ENCODE measurements around the gene HMGCR. TPM values are rescaled to one million over a fixed set of nuclear protein-coding genes. Genes with fewer than 3 reads are reported as not detected.

HMGCR gene
- total RNA-seq, 2 donors from 2014 or later = 118 to 319 TPM

DNA sequence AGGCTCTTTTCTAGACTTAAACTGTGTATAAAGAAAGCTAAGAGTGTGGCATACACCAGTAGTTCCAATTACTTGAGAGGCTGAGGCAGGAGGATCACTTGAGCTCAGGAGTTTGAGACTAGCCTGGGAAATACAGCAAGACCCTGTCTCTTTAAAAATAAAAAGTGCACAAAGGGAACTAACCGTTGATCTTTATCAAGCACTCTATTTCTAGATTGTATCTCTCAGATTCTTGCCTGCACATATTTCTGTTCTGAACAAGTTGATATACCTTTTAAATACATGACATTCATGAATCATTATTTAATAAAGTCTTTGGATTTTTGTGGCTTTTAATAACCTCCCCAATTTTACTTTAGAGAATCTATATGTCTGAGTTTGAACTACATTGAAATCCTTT, 47.2 kb downstream of the HMGCR start:
- intact Hi-C loops (cut with DNase I) = no loop called here
- H3K36me3 ChIP-seq = peaks cover 4% of the 10 kb centered on the region
- TF ChIP-seq, protein P1, sequence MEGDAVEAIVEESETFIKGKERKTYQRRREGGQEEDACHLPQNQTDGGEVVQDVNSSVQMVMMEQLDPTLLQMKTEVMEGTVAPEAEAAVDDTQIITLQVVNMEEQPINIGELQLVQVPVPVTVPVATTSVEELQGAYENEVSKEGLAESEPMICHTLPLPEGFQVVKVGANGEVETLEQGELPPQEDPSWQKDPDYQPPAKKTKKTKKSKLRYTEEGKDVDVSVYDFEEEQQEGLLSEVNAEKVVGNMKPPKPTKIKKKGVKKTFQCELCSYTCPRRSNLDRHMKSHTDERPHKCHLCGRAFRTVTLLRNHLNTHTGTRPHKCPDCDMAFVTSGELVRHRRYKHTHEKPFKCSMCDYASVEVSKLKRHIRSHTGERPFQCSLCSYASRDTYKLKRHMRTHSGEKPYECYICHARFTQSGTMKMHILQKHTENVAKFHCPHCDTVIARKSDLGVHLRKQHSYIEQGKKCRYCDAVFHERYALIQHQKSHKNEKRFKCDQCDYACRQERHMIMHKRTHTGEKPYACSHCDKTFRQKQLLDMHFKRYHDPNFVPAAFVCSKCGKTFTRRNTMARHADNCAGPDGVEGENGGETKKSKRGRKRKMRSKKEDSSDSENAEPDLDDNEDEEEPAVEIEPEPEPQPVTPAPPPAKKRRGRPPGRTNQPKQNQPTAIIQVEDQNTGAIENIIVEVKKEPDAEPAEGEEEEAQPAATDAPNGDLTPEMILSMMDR (IDR thresholded peaks at IDR 0.05) = no peak

DNA sequence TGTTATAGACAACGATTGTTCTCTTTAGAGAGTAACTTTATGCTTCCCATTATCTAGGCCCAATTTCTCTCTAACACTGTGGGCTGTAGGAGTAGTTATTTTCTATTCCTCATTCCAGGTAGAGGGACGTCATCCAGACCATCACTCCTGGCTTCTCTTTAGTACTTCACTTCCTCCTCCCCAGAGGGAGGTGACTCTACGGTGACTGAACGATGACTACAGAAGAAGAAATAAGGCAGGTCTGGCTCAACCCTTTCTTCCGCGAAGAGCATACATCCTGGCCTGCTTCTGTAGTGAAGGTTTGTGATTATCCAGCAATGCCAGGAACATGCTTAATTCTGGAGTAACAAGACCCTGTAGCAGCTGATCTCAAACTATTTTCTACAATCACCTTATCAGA, 50.8 kb downstream of the HMGCR start:
- Histone ChIP-seq H3K4me1 (no peaks in the 10 kb centered on the region), H3K4me3 (no peak overlapping the region), H3K27me3 (no peaks in the 10 kb centered on the region), H3K9me3 (no peaks in the 10 kb centered on the region), H3K36me3 (no peaks in the 10 kb centered on the region), H3K9ac (ENCODE audit: low read depth in 2 of 2, low read length in 2 of 2) (no peak overlapping the region), H3K27ac (no peak overlapping the region)
- TF ChIP-seq, protein P1 (IDR thresholded peaks at IDR 0.05) = no peak
- DNase-seq = no peak
- intact Hi-C loops (cut with DNase I) = no loop called here

More for the DNA sequence above, 47.2 kb downstream of the HMGCR start:
- Histone ChIP-seq H3K9me3 (no peaks in the 10 kb centered on the region), H3K4me3 (no peak overlapping the region), H3K27ac (no peak overlapping the region), H3K4me1 (no peaks in the 10 kb centered on the region), H3K9ac (ENCODE audit: low read depth in 2 of 2, low read length in 2 of 2) (no peak overlapping the region), H3K27me3 (no peaks in the 10 kb centered on the region)
- no peak for DNase-seq

DNA sequence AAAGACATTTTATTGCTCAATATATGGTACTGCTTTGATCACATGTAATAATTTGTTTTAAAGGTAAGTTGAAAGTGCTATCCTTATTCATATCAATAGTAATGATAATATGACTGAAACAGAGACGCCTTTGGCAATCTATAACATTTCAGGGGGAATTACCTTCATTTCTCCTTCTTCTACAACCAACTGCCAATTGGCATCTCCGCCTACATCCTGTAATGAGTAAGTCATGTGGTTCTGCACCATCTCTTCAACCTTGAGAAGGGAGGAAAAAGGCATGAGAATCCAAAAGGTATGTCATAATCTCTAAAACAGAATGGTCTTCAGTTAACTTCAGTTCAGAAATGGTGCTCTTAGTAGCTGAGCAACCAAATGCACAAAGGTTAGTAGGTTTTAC, 52.4 kb downstream of the HMGCR start:
- Histone ChIP-seq H3K4me1 (no peaks in the 10 kb centered on the region), H3K27me3 (no peaks in the 10 kb centered on the region), H3K36me3 (no peaks in the 10 kb centered on the region), H3K9me3 (no peaks in the 10 kb centered on the region), H3K4me3 (no peak overlapping the region), H3K9ac (ENCODE audit: low read depth in 2 of 2, low read length in 2 of 2) (no peak overlapping the region), H3K27ac (no peak overlapping the region)
- intact Hi-C loops (cut with DNase I) = no loop called here
- no peak for DNase-seq
- TF ChIP-seq, protein P1 (IDR thresholded peaks at IDR 0.05) = no peak

DNA sequence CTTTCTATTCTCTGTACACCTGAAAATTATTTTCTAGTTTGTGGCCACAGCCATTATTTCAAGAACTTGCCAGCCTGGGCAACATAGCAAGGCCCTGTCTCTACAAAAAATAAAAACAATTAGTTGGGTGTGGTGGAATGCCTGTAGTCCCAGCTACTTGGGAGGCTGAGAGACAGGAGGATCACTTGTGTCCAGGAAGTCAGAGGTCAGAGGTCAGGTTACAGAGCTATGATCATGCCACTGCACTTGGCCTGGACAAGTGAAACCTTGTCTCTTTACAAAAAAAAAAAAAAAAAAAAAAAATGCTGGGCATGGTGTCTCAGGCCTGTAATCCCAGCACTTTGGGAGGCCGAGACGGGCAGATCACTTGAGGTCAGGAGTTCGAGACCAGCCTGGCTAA, 58.3 kb downstream of the HMGCR start:
- H3K9ac ChIP-seq (ENCODE audit: low read depth in 2 of 2, low read length in 2 of 2) = no peak overlapping the region
- no peaks in the 10 kb centered on the region for H3K36me3 ChIP-seq
- H3K4me1 ChIP-seq = no peaks in the 10 kb centered on the region
- H3K4me3 ChIP-seq = no peak overlapping the region
- H3K9me3 ChIP-seq = no peaks in the 10 kb centered on the region
- TF ChIP-seq, protein P1 (IDR thresholded peaks at IDR 0.05) = no peak
- no peaks in the 10 kb centered on the region for H3K27me3 ChIP-seq
- DNase-seq = no peak
- intact Hi-C loops (cut with DNase I) = no loop called here
- no peak overlapping the region for H3K27ac ChIP-seq

DNA sequence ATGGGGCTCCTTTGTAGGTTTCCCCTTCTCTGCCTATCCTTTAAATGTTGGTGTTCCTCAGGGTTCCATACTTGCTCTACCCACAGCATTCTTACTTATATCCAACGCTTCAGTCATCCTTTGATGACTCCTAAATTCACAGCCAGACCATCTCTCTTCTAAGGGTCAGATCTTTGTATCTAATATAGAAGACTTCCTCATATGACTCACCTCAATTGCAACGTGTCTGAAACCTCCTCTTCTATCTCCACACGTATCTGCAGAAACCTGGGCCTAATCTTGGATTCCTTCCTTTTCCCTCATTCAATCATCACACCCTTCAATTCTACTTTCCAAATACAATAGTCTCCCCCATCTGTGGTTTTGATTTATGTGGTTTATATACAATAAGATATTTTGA, 68.3 kb downstream of the HMGCR start:
- intact Hi-C loops (cut with DNase I) = no loop called here
- H3K27ac ChIP-seq = no peak overlapping the region
- DNase-seq = no peak
- H3K27me3 ChIP-seq = no peaks in the 10 kb centered on the region
- no peaks in the 10 kb centered on the region for H3K4me1 ChIP-seq
- TF ChIP-seq, protein P1 (IDR thresholded peaks at IDR 0.05) = no peak
- H3K9ac ChIP-seq (ENCODE audit: low read depth in 2 of 2, low read length in 2 of 2) = no peak overlapping the region
- no peaks in the 10 kb centered on the region for H3K9me3 ChIP-seq
- H3K4me3 ChIP-seq = no peak overlapping the region
- no peaks in the 10 kb centered on the region for H3K36me3 ChIP-seq

Other genes with a start within 250 kb of the HMGCR start
- under 1 TPM; 0.05 TPM for gene ANKRD31, start 100.3 kb upstream of the HMGCR start, total RNA-seq
- 10 to 100 TPM; 34.0 to 44.5 TPM for gene CERT1, start 174.4 kb downstream of the HMGCR start, total RNA-seq
- gene POLK, start 174.7 kb downstream of the HMGCR start, total RNA-seq = 10 to 100 TPM; 13.7 to 16.8 TPM

Data from colonic mucosa (tissue), 4 donors.